WTC11 (cell line): ENCODE data around the gene SPECC1L.

ENCODE experiments used
- FOXJ3 ChIP-seq: sonication (generic); formaldehyde crosslinking; IDR thresholded peaks from 2 replicates; pipeline ENCODE4 v1.9.0; 2021; ENCODE audit warnings: missing genetic modification reagents, mild to moderate bottlenecking, borderline replicate concordance
- TCF7 ChIP-seq: sonication (generic); formaldehyde crosslinking; IDR thresholded peaks from 2 replicates; pipeline ENCODE4 v1.8.0; 2022; ENCODE audit warnings: mild to moderate bottlenecking, low read depth, missing genetic modification reagents, moderate library complexity
- TP53 ChIP-seq: sonication (generic); formaldehyde crosslinking; IDR thresholded peaks from 2 replicates; pipeline ENCODE4 v1.8.1; 2023; ENCODE audit warnings: mild to moderate bottlenecking, missing genetic modification reagents
- ZNF232 ChIP-seq: sonication (generic); formaldehyde crosslinking; IDR thresholded peaks from 2 replicates; pipeline ENCODE4 v1.8.0; 2022; ENCODE audit warnings: mild to moderate bottlenecking, missing genetic modification reagents
- TF ChIP-seq, protein P1 (sequence below): fragments of 200-600 bp; IDR thresholded peaks from 2 replicates; pipeline ENCODE4 v1.8.0; 2022; ENCODE audit warnings: antibody characterized with exemption
- TF ChIP-seq, protein P2 (sequence below): sonication (generic); formaldehyde crosslinking; IDR thresholded peaks from 2 replicates; pipeline ENCODE4 v1.8.1; 2023; ENCODE audit warnings: mild to moderate bottlenecking, missing genetic modification reagents, moderate library complexity

DNA sequence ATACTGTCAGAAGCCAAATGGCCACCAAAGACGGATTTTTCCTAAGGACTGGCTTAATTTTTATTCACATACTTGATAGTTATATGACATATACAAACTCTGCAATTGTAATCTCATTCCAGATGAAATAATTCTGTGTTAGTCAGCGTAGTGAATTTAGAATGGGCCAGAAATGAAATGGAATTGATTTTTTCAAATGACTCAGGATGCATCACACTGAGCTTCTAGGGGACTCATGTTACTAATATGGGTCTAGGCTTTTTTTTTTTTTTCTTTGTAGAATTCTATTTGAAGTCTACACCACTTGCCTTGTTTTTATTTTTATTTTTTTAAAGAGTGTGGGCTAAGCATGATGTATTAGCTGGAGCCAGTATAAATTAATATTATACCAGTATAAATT is 62.7 kb downstream of the SPECC1L start:
- TF ChIP-seq FOXJ3 (no peak), TCF7 (no peak), ZNF232 (CRISPR knock-in tag) (no peak), TP53 (CRISPR knock-in tag) (no peak)
- TF ChIP-seq, protein P1, sequence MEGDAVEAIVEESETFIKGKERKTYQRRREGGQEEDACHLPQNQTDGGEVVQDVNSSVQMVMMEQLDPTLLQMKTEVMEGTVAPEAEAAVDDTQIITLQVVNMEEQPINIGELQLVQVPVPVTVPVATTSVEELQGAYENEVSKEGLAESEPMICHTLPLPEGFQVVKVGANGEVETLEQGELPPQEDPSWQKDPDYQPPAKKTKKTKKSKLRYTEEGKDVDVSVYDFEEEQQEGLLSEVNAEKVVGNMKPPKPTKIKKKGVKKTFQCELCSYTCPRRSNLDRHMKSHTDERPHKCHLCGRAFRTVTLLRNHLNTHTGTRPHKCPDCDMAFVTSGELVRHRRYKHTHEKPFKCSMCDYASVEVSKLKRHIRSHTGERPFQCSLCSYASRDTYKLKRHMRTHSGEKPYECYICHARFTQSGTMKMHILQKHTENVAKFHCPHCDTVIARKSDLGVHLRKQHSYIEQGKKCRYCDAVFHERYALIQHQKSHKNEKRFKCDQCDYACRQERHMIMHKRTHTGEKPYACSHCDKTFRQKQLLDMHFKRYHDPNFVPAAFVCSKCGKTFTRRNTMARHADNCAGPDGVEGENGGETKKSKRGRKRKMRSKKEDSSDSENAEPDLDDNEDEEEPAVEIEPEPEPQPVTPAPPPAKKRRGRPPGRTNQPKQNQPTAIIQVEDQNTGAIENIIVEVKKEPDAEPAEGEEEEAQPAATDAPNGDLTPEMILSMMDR: no peak
- TF ChIP-seq, protein P2, sequence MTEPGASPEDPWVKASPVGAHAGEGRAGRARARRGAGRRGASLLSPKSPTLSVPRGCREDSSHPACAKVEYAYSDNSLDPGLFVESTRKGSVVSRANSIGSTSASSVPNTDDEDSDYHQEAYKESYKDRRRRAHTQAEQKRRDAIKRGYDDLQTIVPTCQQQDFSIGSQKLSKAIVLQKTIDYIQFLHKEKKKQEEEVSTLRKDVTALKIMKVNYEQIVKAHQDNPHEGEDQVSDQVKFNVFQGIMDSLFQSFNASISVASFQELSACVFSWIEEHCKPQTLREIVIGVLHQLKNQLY (CRISPR knock-in tag): no peak
